GM23248 (cell line): ENCODE data around the gene SRMS.

Experiments used
- EZH2 ChIP-seq: fragments of 200-600 bp; sonication (generic); IDR thresholded peaks from 2 replicates; pipeline ENCODE4 v1.6.1; 2018; ENCODE audit warnings: antibody characterized with exemption, mild to moderate bottlenecking; ENCODE audit not compliant: insufficient read depth, poor library complexity, severe bottlenecking
- EZH2phosphoT487 ChIP-seq: fragments of 200-600 bp; sonication (generic); IDR thresholded peaks from 2 replicates; pipeline ENCODE4 v1.6.1; 2018; ENCODE audit warnings: antibody characterized with exemption, moderate library complexity, mild to moderate bottlenecking, low read depth; ENCODE audit not compliant: insufficient read depth

- TF ChIP-seq EZH2 (no peak), EZH2phosphoT487 (no peak)
These were observed 41.8 kb downstream of the SRMS start for GRCh38 chr20:63505723-63506122.
